Adrenal gland (tissue), 12 donors: ENCODE results near the gene LMNB1. TPM values are rescaled to one million over a fixed set of nuclear protein-coding genes. Genes with fewer than 3 reads are reported as not detected.
"Not testable (repeated sequence)": the region's sequence is repeated elsewhere in the genome, so short reads cannot be mapped to it uniquely, and the experiment has no call there.

ENCODE experiments used
- DNase-seq, 7 donors: peaks; one replicate each; pipeline ENCODE4 v3.0.0-alpha.2; 2019 to 2020
- H3K27ac ChIP-seq, 5 donors: fragments of 200-600 bp; sonication (generic) in 4 of 5; 1 replicate in 3 of 5; 2 replicates in 2 of 5; pipeline versions ENCODE4 v1.5.1 to v1.8.0; 2016 to 2020; ENCODE audit warnings: mild to moderate bottlenecking in 1 of 5
- H3K27me3 ChIP-seq: fragments of 200-600 bp; 2 replicates; pipeline ENCODE4 v1.8.0; 2021
- H3K36me3 ChIP-seq, 2 donors: fragments of 200-600 bp; replicated peaks in 1 of 2; 1 replicate in 1 of 2; 2 replicates in 1 of 2; pipeline versions ENCODE4 v1.5.1 to v1.8.0; 2018 to 2022
- H3K4me1 ChIP-seq, 2 donors: fragments of 200-600 bp; replicated peaks in 1 of 2; 1 replicate in 1 of 2; 2 replicates in 1 of 2; pipeline versions ENCODE4 v1.5.1 to v1.8.0; 2018 to 2021
- H3K4me3 ChIP-seq, 4 donors: fragments of 200-600 bp; sonication (generic) in 3 of 4; one replicate each; pipeline ENCODE4 v1.5.1; 2016 to 2018
- H3K9me3 ChIP-seq, 3 donors: fragments of 200-600 bp; sonication (generic) in 1 of 3; replicated peaks in 1 of 3; 1 replicate in 2 of 3; 2 replicates in 1 of 3; pipeline versions ENCODE4 v1.5.1 to v1.8.0; 2016 to 2021
- POLR2A ChIP-seq, 2 donors: fragments of 450-650 bp; IDR thresholded peaks; one replicate each; pipeline ENCODE4 v1.6.1; 2017; ENCODE audit warnings: antibody characterized with exemption in 2 of 2, mild to moderate bottlenecking in 2 of 2, moderate library complexity in 1 of 2
- WGBS, 4 donors: extraction: QIAGEN DNeasy Blood & Tissue Kit in 2 of 4; methylation state at CpG; one replicate each; pipeline versions ENCODE4 v1.1.5 to v1.1.7; 2013 to 2017; 5-methylcytosine and 5-hydroxymethylcytosine counted together
- intact Hi-C, 2 donors: fragments of 100-400 bp; cut with DNase I; formaldehyde crosslinking; loops; one replicate each; pipeline versions ENCODE4 v1.14.1 to v1.15.0; 2022 to 2023
- polyA plus RNA-seq, 3 donors: library from polyadenylated mRNA; stranded (reverse); fragments of 200-250 nt in 2 of 3; fragments of 350-450 nt in 1 of 3; fragmentation: Illumina TruSeq in 1 of 3; extraction: RNeasy Lipid Tissue Mini Kit (QIAGEN cat#74804) in 1 of 3; gene quantifications; one replicate each; pipeline ENCODE4 v1.2.3, GENCODE V29; 2013 to 2014
- total RNA-seq, 9 donors: library from RNA; depleted of rRNA in 4 of 9; stranded (reverse); fragments of >200 nt in 4 of 9; fragments of 120-200 nt in 1 of 9; fragmentation: NEBNext Ultra II Directional in 1 of 9; extraction: Animal tissue kit (Norgen Biotek cat#: 25700) in 1 of 9; gene quantifications; one replicate each; pipeline versions ENCODE4 v1.1.0 to v1.2.4, GENCODE V29; 2013 to 2023
- TF ChIP-seq, protein P1 (sequence below), 6 experiments: fragments of 450-650 bp in 4 of 6; fragments of 200-600 bp in 2 of 6; sonication (generic) in 1 of 6; IDR thresholded peaks; 1 replicate in 5 of 6; 2 replicates in 1 of 6; pipeline versions ENCODE4 v1.5.1 to v1.8.0; 2016 to 2021; ENCODE audit warnings: antibody characterized with exemption in 6 of 6, mild to moderate bottlenecking in 2 of 6, moderate library complexity in 1 of 6
- donor health status: healthy with polysubstance abuse.
- donor health status: Bipolar disorder and iron deficiency.
- donor health status: DM: yes; HTN: yes; CAD: no.
- donor health status: DM: no; HTN: no; CAD: no.
- donor health status: DM: no; HTN: no; CAD: no.
- donor health status: DM: yes; HTN: yes; CAD: no.

LMNB1 gene
- total and polyA plus RNA-seq, 12 donors, result 0.97 to 25.0 (median 5.7) TPM

DNA sequence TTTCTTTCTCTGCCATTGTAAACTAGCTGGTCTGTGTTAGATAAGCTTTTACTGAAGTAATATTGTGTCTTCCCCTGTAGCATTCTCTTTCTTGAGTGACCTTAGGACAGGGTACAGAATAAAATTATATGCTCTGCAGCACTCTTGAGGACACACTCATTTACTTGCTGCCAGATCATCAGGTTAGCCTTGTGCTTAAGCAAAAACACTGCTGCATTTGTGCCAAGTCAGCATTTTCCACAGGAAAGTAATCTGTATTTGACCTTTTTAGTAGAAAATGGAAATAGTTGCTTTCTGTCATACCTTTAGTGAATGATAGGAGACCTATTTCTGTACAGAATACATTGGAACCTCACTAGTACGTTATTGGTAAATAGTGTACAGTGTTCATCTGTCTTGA lies 54.2 kb downstream of the LMNB1 start:
- WGBS, 4 donors, result 32 to 78% (median 75%) methylated on average over 1 of the region's 1 CpG
- intact Hi-C loops, result loop anchor here in 1 of 2 donors (10.0 kb wide), 1 partner anchor 204 kb away; the partner anchor contains the start of gene MARCHF3
- no peaks in the 10 kb centered on the region for H3K9me3 ChIP-seq
- no peak overlapping the region for H3K27ac ChIP-seq
- no peak for DNase-seq
- no peaks in the 10 kb centered on the region for H3K36me3 ChIP-seq
- H3K27me3 ChIP-seq, result no peaks in the 10 kb centered on the region
- no peak overlapping the region for H3K4me3 ChIP-seq
- TF ChIP-seq POLR2A (IDR thresholded peaks at IDR 0.05), result no peak
- TF ChIP-seq, protein P1, sequence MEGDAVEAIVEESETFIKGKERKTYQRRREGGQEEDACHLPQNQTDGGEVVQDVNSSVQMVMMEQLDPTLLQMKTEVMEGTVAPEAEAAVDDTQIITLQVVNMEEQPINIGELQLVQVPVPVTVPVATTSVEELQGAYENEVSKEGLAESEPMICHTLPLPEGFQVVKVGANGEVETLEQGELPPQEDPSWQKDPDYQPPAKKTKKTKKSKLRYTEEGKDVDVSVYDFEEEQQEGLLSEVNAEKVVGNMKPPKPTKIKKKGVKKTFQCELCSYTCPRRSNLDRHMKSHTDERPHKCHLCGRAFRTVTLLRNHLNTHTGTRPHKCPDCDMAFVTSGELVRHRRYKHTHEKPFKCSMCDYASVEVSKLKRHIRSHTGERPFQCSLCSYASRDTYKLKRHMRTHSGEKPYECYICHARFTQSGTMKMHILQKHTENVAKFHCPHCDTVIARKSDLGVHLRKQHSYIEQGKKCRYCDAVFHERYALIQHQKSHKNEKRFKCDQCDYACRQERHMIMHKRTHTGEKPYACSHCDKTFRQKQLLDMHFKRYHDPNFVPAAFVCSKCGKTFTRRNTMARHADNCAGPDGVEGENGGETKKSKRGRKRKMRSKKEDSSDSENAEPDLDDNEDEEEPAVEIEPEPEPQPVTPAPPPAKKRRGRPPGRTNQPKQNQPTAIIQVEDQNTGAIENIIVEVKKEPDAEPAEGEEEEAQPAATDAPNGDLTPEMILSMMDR (IDR thresholded peaks at IDR 0.05), result no peak
- H3K4me1 ChIP-seq, result no peaks in the 10 kb centered on the region

DNA sequence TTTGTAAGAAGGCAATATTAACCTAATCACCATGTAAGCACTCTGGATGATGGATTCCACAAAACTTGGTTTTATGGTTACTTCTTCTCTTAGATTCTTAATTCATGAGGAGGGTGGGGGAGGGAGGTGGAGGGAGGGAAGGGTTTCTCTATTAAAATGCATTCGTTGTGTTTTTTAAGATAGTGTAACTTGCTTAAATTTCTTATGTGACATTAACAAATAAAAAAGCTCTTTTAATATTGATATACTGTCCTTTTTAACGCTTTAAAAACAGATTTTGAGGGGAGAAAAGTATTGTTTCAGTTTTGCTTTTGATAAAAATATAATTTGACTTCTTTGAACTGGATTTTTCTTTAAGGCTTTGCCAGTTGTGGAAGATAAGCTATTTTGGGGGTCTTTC lies 59.8 kb downstream of the LMNB1 start:
- H3K36me3 ChIP-seq, result no peaks in the 10 kb centered on the region
- TF ChIP-seq POLR2A (IDR thresholded peaks at IDR 0.05), result no peak
- TF ChIP-seq, protein P1 (IDR thresholded peaks at IDR 0.05), result no peak
- 91 to 97% (median 91%) methylated on average over 2 of the region's 2 CpGs for WGBS, 4 donors
- H3K4me1 ChIP-seq, result no peaks in the 10 kb centered on the region
- H3K9me3 ChIP-seq, result no peaks in the 10 kb centered on the region
- intact Hi-C loops, result loop anchor here in 1 of 2 donors (5.0 to 10.0 kb wide), 2 partner anchors 198 to 476 kb away; partner anchors contain the start of gene MARCHF3
- DNase-seq, result no peak
- H3K27ac ChIP-seq, result no peak overlapping the region
- no peak overlapping the region for H3K4me3 ChIP-seq
- no peaks in the 10 kb centered on the region for H3K27me3 ChIP-seq

DNA sequence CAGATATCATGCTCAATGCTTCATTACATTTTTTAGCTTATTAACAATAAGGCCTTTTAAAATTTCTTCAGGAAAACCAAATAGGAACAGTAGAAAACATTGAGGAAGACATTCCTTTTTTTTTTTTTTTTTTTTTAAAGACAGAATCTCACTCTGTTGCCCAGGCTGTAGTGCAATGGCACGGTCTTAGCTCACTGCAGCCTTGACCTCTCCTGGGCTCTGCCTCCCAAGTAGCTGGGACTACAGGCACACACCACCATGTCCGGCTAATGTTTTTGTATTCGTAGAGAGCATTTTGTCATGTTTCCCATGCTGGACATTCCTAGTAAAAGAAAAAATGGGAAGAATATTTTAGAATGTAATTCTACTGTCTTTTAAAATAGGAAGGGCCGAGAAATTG lies 60.3 kb downstream of the LMNB1 start:
- intact Hi-C loops, result loop anchor here in 1 of 2 donors (5.0 to 10.0 kb wide), 2 partner anchors 198 to 475 kb away; partner anchors contain the start of gene MARCHF3
- no peaks in the 10 kb centered on the region for H3K4me1 ChIP-seq
- no peak for DNase-seq
- H3K27me3 ChIP-seq, result no peaks in the 10 kb centered on the region
- H3K9me3 ChIP-seq, result no peaks in the 10 kb centered on the region
- no peak overlapping the region for H3K4me3 ChIP-seq
- 90 to 96% (median 92%) methylated on average over 4 of the region's 4 CpGs for WGBS, 4 donors
- H3K36me3 ChIP-seq, result no peaks in the 10 kb centered on the region
- H3K27ac ChIP-seq, result no peak overlapping the region
- TF ChIP-seq, protein P1 (IDR thresholded peaks at IDR 0.05), result no peak
- no peak for TF ChIP-seq POLR2A (IDR thresholded peaks at IDR 0.05)

DNA sequence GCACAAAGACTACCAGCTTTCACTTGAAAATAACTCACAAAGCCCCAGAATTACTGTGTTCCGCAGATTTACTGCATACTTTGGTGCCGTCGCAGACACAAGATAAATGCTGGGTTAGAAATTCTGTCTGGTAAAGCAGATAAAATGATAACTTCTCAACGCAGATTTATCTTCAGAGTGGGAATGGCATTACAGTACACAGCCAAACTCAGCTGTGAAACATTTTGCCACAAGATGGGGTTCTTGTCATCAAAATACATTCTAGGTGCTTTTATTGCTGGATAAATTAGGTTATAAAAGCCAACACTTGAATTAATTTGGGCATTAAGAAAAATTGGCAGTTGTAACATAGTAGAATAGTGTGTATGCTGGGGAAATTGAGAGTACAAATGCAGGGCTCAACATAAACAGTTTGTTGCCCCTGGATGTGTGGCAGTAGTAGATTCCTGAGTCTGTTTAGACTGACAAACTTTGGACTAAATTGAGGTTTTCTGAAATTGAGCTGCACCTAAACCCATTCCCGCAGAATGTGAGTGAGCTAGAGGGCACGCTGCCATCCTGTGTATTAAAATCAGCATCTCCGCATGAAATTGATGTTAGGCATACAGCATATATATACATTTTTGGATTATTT lies 61.1 kb downstream of the LMNB1 start:
- intact Hi-C loops, result loop anchor here in 1 of 2 donors (5.0 to 10.0 kb wide), 2 partner anchors 197 to 474 kb away; partner anchors contain the start of gene MARCHF3
- H3K27me3 ChIP-seq, result no peaks in the 10 kb centered on the region
- WGBS, 4 donors, result 63 to 79% (median 73%) methylated on average over 7 of the region's 7 CpGs
- no peak overlapping the region for H3K27ac ChIP-seq
- no peaks in the 10 kb centered on the region for H3K9me3 ChIP-seq
- no peaks in the 10 kb centered on the region for H3K4me1 ChIP-seq
- no peaks in the 10 kb centered on the region for H3K36me3 ChIP-seq
- DNase-seq, result peak in 1 of 7 donors; percentile 27
- H3K4me3 ChIP-seq, result no peak overlapping the region
- TF ChIP-seq POLR2A (IDR thresholded peaks at IDR 0.05), result no peak
- TF ChIP-seq, protein P1 (IDR thresholded peaks at IDR 0.05), result peak; percentile 20 to 69 (median 58)

DNA sequence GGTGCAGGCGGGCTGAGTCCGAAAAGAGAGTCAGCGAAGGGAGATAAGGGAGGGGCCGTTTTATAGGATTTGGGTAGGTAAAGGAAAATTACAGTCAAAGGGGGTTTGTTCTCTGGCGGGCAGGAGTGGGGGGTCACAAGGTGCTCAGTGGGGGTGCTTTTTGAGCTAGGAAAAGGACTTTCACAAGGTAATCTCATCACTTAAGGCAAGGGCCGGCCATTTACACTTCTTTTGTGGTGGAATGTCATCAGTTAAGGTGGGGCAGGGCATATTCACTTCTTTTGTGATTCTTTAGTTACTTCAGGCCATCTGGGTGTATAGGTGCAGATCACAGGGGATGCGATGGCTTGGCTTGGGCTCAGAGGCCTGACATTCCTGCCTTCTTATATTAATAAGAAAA lies 62.5 kb downstream of the LMNB1 start:
- H3K27ac ChIP-seq, H3K4me3 ChIP-seq, H3K9me3 ChIP-seq, H3K36me3 ChIP-seq, DNase-seq, H3K4me1 ChIP-seq, H3K27me3 ChIP-seq: not testable (repeated sequence)
- 84 to 98% (median 92%) methylated on average over 7 of the region's 7 CpGs for WGBS, 4 donors
- intact Hi-C loops, result loop anchor here in 1 of 2 donors (5.0 to 10.0 kb wide), 2 partner anchors 195 to 473 kb away; partner anchors contain the start of gene MARCHF3

DNA sequence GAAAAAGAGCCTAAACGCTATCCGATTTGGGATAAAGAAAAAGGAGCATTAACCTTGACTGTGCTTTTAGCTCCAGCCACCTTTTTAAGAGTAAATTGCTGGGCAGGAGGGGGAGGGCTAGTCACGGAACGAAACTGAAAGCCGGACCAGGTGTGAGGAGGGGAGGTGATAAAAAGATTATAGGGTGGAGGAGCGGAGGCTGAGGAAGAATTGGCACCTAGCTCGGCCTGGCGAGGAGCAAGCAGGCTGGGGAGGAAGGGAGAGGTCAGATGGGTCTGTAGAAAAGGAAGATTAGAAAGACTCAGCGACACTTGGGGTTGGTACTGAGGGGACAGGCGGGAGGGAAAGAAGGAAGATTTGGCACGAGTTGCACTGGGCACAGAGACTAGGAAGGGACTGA lies 66.4 kb downstream of the LMNB1 start:
- H3K36me3 ChIP-seq, H3K27me3 ChIP-seq, H3K9me3 ChIP-seq, DNase-seq, H3K4me3 ChIP-seq, H3K27ac ChIP-seq: not testable (repeated sequence)
- WGBS, 4 donors, result 82 to 88% (median 86%) methylated on average over 11 of the region's 11 CpGs
- H3K4me1 ChIP-seq, result peaks cover 0 to 26% of the 10 kb centered on the region in 2 donors
- intact Hi-C loops, result loop anchor here in 1 of 2 donors (10.0 kb wide), 1 partner anchor 371 kb away; no protein-coding TSS in a partner anchor

DNA sequence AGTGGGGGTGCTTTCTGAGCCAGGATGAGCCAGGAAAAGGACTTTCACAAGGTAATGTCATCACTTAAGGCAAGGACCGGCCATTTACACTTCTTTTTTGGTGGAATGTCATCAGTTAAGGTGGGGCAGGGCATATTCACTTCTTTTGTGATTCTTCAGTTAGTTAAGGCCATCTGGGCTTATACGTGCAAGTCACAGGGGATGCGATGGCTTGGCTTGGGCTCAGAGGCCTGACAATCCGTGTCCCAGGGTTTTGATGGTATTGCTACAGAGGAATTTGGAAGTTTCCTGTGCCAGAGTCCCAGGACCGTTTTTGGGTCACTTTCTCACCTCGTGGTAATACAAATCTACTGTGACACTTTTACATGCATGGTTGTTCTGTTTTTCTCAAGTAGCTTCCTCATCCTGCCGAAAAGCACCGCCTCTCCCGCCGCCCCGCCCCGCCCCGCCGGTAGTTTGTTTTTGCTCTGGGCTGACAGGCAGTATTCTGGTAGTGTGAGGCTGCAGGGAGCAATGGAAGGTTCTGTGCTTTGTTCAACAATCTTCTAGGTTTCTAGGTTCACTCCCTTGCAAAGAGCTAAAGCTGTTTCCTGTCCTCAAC lies 68.6 kb downstream of the LMNB1 start:
- H3K36me3 ChIP-seq, H3K27ac ChIP-seq, H3K9me3 ChIP-seq, H3K27me3 ChIP-seq, H3K4me3 ChIP-seq: not testable (repeated sequence)
- WGBS, 4 donors, result 39 to 69% (median 54%) methylated on average over 11 to 14 of the region's 14 CpGs
- peak in 1 of 7 donors; percentile 27 for DNase-seq
- peaks cover 4 to 36% of the 10 kb centered on the region in 2 donors for H3K4me1 ChIP-seq
- intact Hi-C loops, result loop anchor here in 1 of 2 donors (10.0 kb wide), 1 partner anchor 369 kb away; no protein-coding TSS in a partner anchor
